NCI-H524 treated with DMSO at 0.1 percent for 48 hours (cell line): ENCODE results near the gene ZSCAN21.
A peak's percentile ranks its signal among the peaks of the same experiment; 100 is the strongest.

ENCODE experiments used
- DNase-seq: peaks from one replicate; lab custom pipeline; 2025; lab: John Stamatoyannopoulos, UW

ZSCAN21 gene

GRCh38 chr7:100075418-100075817, 25.8 kb downstream of the ZSCAN21 start:
- DNase-seq: no peak

- DNase-seq: no peak
Observed at GRCh38 chr7:100077205-100077604, 27.6 kb downstream of the ZSCAN21 start.

- DNase-seq: no peak
Observed at GRCh38 chr7:100079024-100079560, 29.5 kb downstream of the ZSCAN21 start.

- no peak for DNase-seq
Observed at GRCh38 chr7:100080907-100081534, 31.4 kb downstream of the ZSCAN21 start.

- peak; percentile 86 for DNase-seq
Observed at GRCh38 chr7:100081535-100082102, 32.0 kb downstream of the ZSCAN21 start, which contains the start of gene ZNF3. TSS of gene ZNF3 (minus strand) at chr7:100081723. CDS start at chr7:100077357, 4,366 bp downstream.

GRCh38 chr7:100082978-100083377, 33.4 kb downstream of the ZSCAN21 start:
- no peak for DNase-seq

- DNase-seq: no peak
Observed at GRCh38 chr7:100085515-100085914, 35.9 kb downstream of the ZSCAN21 start.

GRCh38 chr7:100087055-100087750, 37.6 kb downstream of the ZSCAN21 start:
- no peak for DNase-seq

GRCh38 chr7:100088095-100088620, 38.6 kb downstream of the ZSCAN21 start:
- DNase-seq: no peak

GRCh38 chr7:100088621-100089457, 39.3 kb downstream of the ZSCAN21 start, which contains the start of gene COPS6:
TSS of gene COPS6 (plus strand) at chr7:100088969. CDS start at chr7:100088991, 22 bp downstream.
- no peak for DNase-seq

- no peak for DNase-seq
Observed at GRCh38 chr7:100089458-100090196, 40.1 kb downstream of the ZSCAN21 start.

GRCh38 chr7:100090527-100091410, 41.2 kb downstream of the ZSCAN21 start:
- peak; percentile 65 for DNase-seq

GRCh38 chr7:100091411-100092181, 42.0 kb downstream of the ZSCAN21 start:
- no peak for DNase-seq

- DNase-seq: no peak
Observed at GRCh38 chr7:100093054-100093453, 43.5 kb downstream of the ZSCAN21 start.

- no peak for DNase-seq
Observed at GRCh38 chr7:100093498-100093897, 43.9 kb downstream of the ZSCAN21 start.

- no peak for DNase-seq
Observed at GRCh38 chr7:100093925-100094486, 44.4 kb downstream of the ZSCAN21 start.

- DNase-seq: no peak
Observed at GRCh38 chr7:100095289-100095688, 45.7 kb downstream of the ZSCAN21 start.

- DNase-seq: no peak
Observed at GRCh38 chr7:100095704-100096103, 46.1 kb downstream of the ZSCAN21 start.

- no peak for DNase-seq
Observed at GRCh38 chr7:100098913-100099312, 49.3 kb downstream of the ZSCAN21 start.
